ENCODE data around the gene NEDD4L. TPM values are rescaled to one million over a fixed set of nuclear protein-coding genes. Genes with fewer than 3 reads are reported as not detected.

NEDD4L gene
- total and polyA plus RNA-seq, 2 experiments from 2014 or later = 36.2 to 72.3 TPM

DNA sequence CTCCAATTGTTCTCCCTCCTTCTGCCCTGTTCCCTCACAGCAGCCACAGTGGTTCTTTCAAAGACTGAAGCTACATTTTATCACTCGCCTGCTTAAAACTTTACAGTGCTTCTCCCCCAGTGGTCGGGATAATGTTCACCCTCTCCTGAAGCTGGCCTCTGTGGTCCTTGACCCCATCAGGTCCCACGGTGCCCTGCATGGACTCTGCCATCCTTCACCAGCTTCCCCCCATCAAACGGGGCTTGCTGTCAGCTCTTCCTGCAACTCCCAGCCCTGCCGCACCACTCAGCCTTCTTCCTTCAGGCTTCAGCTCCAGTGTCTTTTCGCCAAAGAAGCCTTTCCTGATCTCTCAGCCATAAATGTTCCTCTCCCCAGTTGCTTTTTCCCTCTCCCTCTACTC, 118.1 kb downstream of the NEDD4L start:
- ATAC-seq (no peak), DNase-seq (ENCODE audit: low spot score) (no peak)
- Histone ChIP-seq H3K4me2 (no peak overlapping the region), H3K4me1 (ENCODE audit: insufficient read depth) (no peaks in the 10 kb centered on the region), H2AFZ (no peak overlapping the region), H3K27me3 (ENCODE audit: insufficient read depth) (no peaks in the 10 kb centered on the region), H3K4me3 (no peak overlapping the region), H3F3A (replicated peaks; ENCODE audit: low read depth) (no peaks in the 10 kb centered on the region), H3K9me2 (ENCODE audit: insufficient read depth) (0 out of 2 replicates have a peak, but pooled peaks cover 3% of the 10 kb centered on the region), H3K27ac (ENCODE audit: low read depth) (no peak overlapping the region), H3K79me2 (replicated peaks; ENCODE audit: insufficient read depth) (peaks cover 35% of the 10 kb centered on the region), H3K36me3 (ENCODE audit: insufficient read depth) (no peaks in the 10 kb centered on the region), H4K20me1 (replicated peaks; ENCODE audit: insufficient read depth) (peaks cover 8% of the 10 kb centered on the region; the same call in 1 of the 2 replicates)
- TF ChIP-seq JUNB (IDR thresholded peaks at IDR 0.05; ENCODE audit: unreplicated experiment) (no peak), EZH2 (IDR thresholded peaks at IDR 0.05; ENCODE audit: low read depth, unreplicated experiment) (no peak), STAT1 (IDR thresholded peaks at IDR 0.05; ENCODE audit: unreplicated experiment) (no peak), NANOG (IDR thresholded peaks at IDR 0.05; ENCODE audit: borderline replicate concordance) (no peak), ZNF114 (CRISPR knock-in tag; IDR thresholded peaks at IDR 0.05) (no peak), CREB1 (CRISPR knock-in tag; IDR thresholded peaks at IDR 0.05; ENCODE audit: low read depth) (no peak), ZNF331 (CRISPR knock-in tag; IDR thresholded peaks at IDR 0.05; ENCODE audit: low read depth) (no peak), EZH2phosphoT487 (IDR thresholded peaks at IDR 0.05; ENCODE audit: unreplicated experiment) (no peak), POLR2AphosphoS5 (IDR thresholded peaks at IDR 0.05; ENCODE audit: low read depth) (no peak)
- TF ChIP-seq, protein P1, sequence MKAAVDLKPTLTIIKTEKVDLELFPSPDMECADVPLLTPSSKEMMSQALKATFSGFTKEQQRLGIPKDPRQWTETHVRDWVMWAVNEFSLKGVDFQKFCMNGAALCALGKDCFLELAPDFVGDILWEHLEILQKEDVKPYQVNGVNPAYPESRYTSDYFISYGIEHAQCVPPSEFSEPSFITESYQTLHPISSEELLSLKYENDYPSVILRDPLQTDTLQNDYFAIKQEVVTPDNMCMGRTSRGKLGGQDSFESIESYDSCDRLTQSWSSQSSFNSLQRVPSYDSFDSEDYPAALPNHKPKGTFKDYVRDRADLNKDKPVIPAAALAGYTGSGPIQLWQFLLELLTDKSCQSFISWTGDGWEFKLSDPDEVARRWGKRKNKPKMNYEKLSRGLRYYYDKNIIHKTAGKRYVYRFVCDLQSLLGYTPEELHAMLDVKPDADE (IDR thresholded peaks at IDR 0.05) = no peak
- TF ChIP-seq, protein P2, sequence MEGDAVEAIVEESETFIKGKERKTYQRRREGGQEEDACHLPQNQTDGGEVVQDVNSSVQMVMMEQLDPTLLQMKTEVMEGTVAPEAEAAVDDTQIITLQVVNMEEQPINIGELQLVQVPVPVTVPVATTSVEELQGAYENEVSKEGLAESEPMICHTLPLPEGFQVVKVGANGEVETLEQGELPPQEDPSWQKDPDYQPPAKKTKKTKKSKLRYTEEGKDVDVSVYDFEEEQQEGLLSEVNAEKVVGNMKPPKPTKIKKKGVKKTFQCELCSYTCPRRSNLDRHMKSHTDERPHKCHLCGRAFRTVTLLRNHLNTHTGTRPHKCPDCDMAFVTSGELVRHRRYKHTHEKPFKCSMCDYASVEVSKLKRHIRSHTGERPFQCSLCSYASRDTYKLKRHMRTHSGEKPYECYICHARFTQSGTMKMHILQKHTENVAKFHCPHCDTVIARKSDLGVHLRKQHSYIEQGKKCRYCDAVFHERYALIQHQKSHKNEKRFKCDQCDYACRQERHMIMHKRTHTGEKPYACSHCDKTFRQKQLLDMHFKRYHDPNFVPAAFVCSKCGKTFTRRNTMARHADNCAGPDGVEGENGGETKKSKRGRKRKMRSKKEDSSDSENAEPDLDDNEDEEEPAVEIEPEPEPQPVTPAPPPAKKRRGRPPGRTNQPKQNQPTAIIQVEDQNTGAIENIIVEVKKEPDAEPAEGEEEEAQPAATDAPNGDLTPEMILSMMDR (conservative IDR thresholded peaks at IDR 0.05; ENCODE audit: low read depth in 2 of 2) = no peak
- TF ChIP-seq, protein P3, sequence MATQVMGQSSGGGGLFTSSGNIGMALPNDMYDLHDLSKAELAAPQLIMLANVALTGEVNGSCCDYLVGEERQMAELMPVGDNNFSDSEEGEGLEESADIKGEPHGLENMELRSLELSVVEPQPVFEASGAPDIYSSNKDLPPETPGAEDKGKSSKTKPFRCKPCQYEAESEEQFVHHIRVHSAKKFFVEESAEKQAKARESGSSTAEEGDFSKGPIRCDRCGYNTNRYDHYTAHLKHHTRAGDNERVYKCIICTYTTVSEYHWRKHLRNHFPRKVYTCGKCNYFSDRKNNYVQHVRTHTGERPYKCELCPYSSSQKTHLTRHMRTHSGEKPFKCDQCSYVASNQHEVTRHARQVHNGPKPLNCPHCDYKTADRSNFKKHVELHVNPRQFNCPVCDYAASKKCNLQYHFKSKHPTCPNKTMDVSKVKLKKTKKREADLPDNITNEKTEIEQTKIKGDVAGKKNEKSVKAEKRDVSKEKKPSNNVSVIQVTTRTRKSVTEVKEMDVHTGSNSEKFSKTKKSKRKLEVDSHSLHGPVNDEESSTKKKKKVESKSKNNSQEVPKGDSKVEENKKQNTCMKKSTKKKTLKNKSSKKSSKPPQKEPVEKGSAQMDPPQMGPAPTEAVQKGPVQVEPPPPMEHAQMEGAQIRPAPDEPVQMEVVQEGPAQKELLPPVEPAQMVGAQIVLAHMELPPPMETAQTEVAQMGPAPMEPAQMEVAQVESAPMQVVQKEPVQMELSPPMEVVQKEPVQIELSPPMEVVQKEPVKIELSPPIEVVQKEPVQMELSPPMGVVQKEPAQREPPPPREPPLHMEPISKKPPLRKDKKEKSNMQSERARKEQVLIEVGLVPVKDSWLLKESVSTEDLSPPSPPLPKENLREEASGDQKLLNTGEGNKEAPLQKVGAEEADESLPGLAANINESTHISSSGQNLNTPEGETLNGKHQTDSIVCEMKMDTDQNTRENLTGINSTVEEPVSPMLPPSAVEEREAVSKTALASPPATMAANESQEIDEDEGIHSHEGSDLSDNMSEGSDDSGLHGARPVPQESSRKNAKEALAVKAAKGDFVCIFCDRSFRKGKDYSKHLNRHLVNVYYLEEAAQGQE (IDR thresholded peaks at IDR 0.05; ENCODE audit: unreplicated experiment) = no peak
- TF ChIP-seq, protein P4, sequence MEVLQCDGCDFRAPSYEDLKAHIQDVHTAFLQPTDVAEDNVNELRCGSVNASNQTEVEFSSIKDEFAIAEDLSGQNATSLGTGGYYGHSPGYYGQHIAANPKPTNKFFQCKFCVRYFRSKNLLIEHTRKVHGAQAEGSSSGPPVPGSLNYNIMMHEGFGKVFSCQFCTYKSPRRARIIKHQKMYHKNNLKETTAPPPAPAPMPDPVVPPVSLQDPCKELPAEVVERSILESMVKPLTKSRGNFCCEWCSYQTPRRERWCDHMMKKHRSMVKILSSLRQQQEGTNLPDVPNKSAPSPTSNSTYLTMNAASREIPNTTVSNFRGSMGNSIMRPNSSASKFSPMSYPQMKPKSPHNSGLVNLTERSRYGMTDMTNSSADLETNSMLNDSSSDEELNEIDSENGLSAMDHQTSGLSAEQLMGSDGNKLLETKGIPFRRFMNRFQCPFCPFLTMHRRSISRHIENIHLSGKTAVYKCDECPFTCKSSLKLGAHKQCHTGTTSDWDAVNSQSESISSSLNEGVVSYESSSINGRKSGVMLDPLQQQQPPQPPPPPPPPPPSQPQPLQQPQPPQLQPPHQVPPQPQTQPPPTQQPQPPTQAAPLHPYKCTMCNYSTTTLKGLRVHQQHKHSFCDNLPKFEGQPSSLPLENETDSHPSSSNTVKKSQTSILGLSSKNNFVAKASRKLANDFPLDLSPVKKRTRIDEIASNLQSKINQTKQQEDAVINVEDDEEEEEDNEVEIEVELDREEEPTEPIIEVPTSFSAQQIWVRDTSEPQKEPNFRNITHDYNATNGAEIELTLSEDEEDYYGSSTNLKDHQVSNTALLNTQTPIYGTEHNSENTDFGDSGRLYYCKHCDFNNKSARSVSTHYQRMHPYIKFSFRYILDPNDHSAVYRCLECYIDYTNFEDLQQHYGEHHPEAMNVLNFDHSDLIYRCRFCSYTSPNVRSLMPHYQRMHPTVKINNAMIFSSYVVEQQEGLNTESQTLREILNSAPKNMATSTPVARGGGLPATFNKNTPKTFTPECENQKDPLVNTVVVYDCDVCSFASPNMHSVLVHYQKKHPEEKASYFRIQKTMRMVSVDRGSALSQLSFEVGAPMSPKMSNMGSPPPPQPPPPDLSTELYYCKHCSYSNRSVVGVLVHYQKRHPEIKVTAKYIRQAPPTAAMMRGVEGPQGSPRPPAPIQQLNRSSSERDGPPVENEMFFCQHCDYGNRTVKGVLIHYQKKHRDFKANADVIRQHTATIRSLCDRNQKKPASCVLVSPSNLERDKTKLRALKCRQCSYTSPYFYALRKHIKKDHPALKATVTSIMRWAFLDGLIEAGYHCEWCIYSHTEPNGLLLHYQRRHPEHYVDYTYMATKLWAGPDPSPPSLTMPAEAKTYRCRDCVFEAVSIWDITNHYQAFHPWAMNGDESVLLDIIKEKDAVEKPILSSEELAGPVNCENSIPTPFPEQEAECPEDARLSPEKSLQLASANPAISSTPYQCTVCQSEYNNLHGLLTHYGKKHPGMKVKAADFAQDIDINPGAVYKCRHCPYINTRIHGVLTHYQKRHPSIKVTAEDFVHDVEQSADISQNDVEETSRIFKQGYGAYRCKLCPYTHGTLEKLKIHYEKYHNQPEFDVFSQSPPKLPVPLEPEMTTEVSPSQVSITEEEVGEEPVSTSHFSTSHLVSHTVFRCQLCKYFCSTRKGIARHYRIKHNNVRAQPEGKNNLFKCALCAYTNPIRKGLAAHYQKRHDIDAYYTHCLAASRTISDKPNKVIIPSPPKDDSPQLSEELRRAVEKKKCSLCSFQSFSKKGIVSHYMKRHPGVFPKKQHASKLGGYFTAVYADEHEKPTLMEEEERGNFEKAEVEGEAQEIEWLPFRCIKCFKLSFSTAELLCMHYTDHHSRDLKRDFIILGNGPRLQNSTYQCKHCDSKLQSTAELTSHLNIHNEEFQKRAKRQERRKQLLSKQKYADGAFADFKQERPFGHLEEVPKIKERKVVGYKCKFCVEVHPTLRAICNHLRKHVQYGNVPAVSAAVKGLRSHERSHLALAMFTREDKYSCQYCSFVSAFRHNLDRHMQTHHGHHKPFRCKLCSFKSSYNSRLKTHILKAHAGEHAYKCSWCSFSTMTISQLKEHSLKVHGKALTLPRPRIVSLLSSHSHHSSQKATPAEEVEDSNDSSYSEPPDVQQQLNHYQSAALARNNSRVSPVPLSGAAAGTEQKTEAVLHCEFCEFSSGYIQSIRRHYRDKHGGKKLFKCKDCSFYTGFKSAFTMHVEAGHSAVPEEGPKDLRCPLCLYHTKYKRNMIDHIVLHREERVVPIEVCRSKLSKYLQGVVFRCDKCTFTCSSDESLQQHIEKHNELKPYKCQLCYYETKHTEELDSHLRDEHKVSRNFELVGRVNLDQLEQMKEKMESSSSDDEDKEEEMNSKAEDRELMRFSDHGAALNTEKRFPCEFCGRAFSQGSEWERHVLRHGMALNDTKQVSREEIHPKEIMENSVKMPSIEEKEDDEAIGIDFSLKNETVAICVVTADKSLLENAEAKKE (CRISPR knock-in tag; IDR thresholded peaks at IDR 0.05) = no peak
- Mint-ChIP-seq H3K27me3 (ENCODE audit: insufficient read depth, low read depth, poor library complexity) (peaks cover 5% of the 10 kb centered on the region), H3K27ac (no peak overlapping the region), H3K4me1 (peaks cover 22% of the 10 kb centered on the region), H3K36me3 (ENCODE audit: low read depth) (no peaks in the 10 kb centered on the region), H3K4me3 (no peak overlapping the region), H3K9me3 (no peaks in the 10 kb centered on the region)
